Activated CD8-positive, alpha-beta memory T cell treated with anti-CD3 and anti-CD28 coated beads, Interleukin-2, amount 50 U/mL, for 1 hour (primary cell): ENCODE results near the gene SLC25A25.
"Not testable (repeated sequence)": the region's sequence is repeated elsewhere in the genome, so short reads cannot be mapped to it uniquely, and the experiment has no call there.

Source experiments
- DNase-seq: peaks from one replicate; pipeline ENCODE4 v3.0.0-alpha.2; 2020; ENCODE audit errors: extremely low read depth

Gene SLC25A25

DNA sequence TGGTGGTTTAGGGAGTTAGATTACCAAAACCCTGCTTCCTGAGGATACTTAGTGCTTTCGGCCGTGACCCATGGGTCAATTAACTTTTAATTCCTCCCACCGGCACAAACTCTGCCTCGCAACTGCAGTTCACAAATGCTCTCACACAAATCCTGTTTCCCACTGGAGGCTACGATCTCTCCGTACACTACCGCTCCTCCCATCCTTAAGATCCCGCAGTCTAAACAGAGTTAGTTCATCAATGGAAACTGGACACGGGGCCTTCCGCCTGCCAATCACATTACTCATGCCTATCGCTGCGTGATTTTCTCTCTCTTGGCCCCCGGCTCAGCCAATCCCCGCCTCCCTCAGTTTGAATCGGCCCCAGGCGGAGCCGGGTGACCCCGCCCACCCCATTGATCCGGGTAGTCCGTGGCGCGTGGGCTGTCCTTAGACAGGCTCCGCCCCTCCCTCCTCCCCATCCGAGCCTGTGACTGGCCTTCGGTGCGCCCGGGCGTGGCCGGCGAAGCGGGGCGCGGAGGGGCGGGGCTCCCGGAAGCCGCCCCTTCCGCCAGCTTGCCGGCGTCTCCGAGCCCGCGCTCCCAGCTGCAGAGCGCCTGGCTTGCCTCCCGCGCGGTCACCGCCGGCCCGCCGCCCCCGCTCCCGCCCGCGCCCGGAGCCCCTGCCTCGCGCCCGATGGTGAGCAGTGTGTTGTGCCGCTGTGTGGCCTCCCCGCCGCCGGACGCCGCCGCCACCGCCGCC is at the start of gene SLC25A25:
Gene SLC25A25 (plus strand): TSS at position 588 of the 741 bp plus-strand sequence. CDS start 88 bp downstream, at position 676.
- DNase-seq: peak; percentile 99

DNA sequence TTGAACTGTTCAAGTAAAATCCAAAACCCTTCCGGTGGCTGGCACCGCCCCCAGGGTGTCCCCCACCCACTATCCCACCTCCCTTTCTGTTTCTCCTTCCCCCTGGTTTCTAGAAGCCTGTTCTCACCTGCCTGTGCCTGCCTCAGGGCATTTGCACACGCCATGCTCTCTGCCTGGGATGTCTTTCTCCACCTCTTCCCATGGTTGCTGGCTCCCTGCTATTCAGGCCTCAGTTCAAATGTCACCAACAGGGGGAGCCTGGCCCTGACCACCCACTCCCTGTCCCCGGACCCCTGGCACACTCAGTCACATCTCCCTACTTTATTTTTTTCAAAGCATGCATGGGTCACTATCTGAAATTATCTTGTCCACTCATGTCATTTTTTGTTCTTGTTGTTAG is 47.3 kb upstream of the SLC25A25 start:
- DNase-seq: no peak

DNA sequence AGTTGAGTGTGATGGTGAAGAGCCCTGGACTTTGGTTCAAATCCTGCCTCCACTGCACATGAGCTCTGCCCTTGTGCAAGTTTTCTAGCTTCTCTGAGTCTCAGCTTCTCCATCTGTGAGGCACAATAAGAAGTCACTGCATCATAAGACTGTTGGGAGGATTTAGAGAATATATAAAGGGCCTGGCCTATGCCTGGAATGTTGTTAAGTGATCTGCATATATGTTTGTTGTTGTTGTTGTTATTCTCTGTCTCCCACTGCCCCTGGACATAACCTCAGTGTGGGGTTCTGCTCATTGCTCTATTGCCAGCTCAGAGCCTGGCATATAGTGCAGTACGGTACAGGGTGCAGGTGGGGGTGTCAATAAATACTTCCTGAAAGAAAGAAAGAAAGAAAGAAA is 46.9 kb upstream of the SLC25A25 start:
- DNase-seq: no peak

DNA sequence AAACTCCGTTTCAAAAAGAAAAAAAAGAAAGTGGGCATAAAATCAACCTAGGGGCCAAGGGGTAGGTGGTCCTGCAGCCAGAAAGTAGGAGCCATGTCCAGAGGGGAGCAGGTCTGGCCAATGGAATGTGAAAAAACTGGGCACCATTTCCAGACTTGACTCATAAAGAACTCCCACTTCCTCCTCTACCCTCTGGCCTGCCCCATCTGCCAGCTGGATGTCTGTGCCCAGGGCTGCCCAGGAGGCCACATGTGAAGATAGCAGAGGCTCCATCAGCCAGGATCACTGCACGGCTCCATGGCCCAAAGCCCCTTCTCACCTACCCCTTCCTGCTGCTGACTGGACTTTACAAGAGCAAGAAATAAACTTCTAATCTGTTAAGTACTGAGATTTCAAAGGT is 45.1 kb upstream of the SLC25A25 start:
- no peak for DNase-seq

DNA sequence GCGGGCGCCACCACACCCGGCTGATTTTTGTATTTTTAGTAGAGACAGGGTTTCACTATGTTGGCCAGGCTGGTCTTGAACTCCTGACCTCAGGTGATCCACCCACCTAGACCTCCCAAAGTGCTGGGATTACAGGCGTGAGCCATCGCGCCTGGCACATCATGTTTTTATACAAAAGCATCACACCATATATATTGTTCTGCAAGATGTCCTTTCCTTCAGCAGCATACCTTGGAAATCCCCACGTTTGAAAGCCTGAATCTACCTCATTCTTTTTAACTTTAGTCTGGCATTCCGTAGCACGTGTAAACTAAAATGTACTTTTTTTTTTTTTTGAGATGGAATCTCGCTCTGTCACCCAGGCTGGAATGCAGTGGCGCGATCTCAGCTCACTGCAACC is 44.4 kb upstream of the SLC25A25 start:
- not testable (repeated sequence) for DNase-seq

DNA sequence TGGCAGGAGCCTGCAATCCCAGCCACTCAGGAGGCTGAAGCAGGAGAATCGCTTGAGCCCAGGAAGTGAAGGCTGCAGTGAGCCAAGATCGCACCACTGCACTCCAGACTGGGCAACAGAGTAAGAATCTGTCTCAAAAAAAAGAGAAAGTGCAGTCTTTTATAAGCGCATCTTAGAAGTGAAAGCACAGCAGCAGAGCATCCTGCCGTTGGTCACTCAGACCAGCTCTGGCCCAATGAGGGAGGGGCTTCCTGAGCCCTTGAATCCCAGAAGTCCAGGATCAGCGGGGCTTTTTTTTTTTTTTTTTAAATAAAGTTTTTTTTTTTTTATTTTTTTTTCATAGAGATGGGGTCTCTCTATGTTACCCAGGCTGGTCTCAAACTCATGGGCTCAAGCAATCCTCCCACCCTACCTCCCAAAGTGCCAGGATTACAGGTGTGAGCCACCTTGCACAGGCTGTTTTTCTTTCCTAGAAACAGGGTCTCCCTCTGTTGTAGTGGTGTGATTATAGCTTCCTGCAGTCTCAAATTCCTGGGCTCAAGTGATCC is 43.2 kb upstream of the SLC25A25 start:
- DNase-seq: no peak

DNA sequence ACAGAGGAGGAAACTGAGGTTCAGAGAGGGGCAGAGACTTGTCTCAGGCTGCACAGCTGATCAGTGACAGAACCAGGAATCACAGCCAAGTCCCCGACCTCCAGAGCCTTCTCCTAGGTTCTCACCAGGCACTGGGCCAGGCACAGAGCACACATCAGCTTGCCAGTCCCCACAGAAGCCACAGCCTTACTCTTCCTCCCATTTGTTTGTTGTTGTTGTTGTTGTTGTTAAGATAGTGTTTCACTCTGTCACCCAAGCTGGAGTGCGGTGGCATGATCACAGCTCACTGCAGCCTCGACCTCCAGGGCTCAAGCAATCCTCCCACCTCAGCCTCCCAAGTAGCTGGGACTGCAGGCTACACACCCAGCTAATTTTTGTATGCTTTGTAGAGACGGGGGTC is 42.3 kb upstream of the SLC25A25 start:
- no peak for DNase-seq

DNA sequence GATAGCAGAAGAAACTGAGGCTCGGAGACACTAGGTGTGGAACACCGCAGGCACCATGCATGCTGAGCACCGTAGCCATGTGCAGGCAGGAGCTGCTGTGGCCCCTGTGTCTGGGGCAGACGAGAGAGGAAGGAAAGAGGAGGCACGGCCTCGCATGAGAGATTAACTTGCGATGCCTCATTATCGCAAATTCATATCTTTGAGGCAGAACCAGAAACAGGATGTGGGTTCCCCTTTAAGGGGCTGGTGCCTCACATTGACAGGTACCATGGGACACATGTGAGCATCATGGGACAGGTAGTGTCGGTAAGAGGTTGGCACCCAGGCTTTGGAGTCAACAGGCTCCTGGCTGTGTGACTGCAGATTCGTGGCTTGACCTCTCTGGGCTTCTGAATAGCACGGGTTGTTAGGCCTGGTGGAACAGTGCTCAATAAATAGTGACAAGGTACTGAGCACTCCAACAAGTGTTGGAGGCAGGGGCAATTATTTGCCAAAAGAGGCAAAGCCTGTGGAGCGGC is 41.7 kb upstream of the SLC25A25 start:
- DNase-seq: peak; percentile 65

DNA sequence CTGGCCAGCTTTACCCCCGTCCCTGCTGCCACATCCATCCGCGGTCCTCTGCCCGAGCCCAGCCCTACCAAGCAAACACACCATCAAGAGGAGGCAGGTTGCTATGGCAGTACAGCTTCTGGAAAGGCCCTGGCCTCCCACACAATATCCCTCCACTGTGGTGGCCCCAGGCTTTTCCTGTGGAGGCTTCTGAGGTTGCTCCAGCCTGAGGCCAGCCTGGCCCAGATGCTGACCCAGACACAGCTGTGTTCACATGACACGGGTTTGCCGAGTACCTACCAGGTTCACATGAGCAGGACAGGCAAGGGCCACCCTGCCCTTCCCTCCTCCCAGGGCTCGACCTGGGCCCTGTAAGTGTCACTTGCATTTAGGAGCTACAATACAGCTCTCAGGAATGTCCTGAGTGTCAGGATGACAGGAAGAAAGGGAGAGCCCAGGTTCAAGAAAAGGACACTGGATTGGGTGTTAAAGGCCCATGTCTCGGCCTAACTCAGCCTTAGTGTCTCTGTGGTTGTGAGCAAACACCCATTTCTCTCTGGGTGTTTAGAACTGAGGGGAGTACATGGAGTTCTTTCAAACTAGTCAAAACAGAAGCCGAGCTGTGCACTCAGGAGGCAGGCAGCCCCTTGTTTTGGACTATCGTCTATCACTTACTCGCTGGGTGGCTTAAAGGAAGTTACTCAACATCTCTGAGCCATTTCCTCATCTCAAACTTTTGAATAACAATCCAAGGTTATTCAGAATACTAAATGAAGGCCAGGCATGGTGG is 41.1 kb upstream of the SLC25A25 start:
- DNase-seq: no peak

DNA sequence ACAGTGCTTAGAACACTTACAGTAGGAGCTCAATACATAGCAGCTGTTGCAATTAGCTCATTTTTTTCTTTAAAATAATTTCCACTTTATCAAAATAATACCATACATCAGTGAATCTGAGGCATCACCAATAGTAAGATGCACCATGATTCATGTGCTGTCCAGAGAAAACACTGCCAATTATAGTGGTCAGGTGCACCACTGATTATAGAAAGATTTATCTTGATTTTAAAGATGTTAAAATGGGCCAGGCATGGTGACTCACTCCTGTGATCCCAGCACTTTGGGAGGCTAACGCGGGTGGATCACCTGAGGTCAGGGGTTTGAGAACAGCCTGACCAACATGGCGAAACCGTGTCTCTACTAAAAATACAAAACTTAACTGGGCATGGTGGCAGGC is 40.3 kb upstream of the SLC25A25 start:
- no peak for DNase-seq

DNA sequence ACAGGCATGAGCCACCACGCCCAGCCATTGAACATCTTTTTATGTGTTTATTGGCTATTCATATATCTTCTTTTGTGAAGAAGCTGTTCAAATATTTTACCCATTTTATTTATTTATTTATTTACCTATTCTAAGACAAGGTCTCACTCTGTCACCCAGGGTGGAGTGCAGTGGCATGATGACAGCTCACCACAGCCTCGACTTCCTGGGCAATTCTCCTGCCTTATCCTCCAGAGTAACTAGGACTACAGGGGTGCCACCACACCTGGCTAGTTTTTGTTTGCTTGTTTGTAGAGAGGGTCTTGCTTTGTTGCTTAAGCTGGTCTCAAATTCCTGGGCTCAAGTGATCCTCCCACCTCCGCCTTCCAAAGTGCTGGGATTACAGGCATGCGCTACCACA is 34.4 kb upstream of the SLC25A25 start:
- DNase-seq: no peak

DNA sequence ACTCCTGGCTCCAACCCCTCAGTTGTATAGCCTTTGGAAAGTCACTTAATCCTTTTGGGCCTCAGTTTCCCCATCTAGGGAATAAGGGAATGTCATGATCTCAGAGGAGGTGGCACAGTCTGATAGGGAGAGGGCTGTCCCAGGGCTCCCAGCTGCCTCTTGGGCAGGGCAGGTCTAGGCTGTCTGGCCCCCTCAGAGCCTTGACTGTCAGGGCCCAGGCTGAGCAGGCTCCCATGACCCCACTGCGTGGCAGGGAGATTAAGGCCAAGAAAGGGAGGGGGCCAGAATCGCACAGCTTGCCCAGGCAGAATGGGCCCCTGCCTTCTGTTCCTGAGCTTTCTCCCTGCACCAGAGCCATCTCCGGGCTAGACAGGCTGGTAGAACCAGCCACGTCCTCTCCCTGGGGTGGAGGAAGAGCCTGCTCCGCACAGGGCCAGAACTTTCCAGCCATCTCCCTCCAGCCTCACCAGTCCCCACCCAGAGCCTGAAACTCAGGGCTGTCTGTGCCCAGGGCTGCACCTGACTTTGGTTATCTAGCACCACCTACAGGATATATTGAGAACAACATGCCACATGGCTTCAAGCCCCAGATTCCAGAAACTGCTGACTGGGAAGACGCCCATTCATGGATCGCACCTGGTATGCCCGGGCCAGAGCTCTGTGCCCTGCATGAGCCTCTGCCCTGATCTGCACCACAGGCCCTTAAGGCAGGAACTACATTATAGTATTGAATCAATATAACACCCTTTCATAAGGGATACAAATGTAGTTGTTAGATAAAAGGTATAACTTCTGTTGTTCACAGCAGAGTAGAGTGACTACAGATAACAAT is 33.0 kb upstream of the SLC25A25 start:
- DNase-seq: no peak

DNA sequence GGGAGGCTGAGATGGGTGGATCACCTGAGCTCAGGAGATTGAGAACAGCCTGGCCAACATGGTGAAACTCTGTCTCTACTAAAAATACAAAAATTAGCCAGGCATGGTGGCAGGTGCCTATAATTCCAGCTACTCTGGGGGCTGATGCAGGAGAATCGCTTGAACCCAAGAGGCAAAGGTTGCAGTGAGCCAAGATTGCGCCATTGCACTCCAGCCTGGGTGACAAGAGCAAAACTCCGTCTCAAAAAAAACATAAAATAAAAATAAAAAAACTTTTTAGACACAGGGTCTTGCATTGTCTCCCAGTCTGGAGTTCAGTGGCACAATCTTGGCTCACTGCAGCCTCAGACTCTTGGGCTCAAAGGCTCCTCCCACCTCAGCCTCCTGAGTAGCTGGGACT is 31.5 kb upstream of the SLC25A25 start:
- DNase-seq: not testable (repeated sequence)

DNA sequence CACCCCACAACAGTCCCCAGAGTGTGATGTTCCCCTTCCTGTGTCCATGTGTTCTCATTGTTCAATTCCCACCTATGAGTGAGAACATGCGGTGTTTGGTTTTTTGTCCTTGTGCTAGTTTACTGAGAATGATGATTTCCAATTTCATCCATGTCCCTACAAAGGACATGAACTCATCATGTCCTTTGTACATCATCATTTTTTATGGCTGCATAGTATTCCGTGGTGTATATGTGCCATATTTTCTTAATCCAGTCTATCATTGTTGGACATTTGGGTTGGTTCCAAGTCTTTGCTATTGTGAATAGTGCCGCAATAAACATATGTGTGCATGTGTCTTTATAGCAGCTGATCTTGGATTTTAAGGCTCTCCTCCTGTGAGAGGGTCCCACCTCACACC is 27.2 kb upstream of the SLC25A25 start:
- not testable (repeated sequence) for DNase-seq

DNA sequence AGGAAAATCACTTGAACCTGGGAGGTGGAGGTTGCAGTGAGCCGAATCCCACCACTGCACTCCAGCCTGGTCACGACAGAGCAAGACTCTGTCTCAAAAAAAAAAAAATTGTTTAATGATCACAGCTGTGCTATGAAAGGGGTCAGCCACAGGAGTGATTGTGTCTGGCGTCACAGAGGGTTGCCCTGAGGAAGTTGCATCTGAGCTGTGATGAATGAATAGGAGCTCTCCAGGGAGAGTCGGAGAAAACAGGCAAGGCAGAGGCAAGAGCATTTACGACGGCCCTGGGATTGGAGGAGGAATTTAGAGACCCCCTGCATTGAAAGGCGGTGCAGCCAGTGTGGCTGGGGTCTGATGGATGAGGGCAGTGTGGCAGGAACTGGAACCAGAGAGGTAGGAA is 26.0 kb upstream of the SLC25A25 start:
- DNase-seq: no peak

DNA sequence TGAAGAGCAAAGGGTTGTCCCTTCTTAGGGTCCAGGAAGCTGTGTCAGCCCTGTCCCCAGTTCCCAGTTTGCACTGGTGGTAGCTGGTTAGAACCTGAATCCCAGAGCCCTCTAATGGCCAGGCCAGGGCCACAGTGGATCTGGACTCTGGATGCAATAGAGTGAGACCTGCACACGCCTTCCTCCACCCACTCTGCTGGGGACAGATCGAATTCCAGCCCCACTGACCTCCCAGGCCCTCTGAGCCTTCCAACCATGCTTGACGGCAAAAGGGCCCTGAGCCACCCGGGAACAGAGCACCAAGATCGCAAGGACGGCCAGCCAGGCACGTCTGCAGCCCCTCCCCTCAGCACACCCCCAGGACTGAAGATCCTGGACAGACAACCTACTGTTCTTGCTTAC is 24.6 kb upstream of the SLC25A25 start:
- DNase-seq: no peak

DNA sequence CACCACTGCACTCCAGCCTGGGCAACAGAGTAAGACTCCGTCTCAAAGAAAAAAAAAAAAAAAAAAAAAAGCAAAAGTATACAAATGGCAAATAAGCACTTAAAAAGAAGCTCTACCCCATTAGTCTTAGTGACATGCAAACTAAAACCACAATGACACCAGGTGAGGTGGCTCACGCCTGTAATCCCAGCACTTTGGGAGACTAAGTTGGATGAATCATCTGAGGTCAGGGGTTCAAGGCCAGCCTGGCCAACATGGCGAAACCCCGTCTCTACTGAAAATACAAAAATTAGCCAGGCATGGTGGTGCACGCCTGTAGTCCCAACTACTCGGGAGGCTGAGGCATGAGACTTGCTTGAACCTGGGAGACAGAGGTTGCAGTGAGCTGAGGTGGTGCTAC is 22.6 kb upstream of the SLC25A25 start:
- DNase-seq: not testable (repeated sequence)

DNA sequence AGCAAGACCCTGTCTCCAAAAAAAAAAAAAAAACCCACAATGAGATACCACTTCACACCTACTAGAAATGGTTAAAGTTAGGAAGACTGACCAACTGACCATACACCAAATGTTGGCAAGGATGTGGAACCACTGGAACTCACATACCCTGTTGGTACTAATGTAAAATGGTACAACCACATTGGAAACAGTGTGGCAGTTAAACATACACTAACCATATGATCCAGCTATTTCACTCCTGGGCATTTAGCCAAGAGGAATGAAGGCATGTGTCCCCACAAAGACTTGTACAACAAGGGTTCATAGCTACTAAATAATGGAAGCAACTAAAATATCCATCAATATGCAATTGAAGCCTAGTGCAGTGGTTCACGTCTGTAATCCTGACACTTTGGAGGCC is 22.2 kb upstream of the SLC25A25 start:
- no peak for DNase-seq

DNA sequence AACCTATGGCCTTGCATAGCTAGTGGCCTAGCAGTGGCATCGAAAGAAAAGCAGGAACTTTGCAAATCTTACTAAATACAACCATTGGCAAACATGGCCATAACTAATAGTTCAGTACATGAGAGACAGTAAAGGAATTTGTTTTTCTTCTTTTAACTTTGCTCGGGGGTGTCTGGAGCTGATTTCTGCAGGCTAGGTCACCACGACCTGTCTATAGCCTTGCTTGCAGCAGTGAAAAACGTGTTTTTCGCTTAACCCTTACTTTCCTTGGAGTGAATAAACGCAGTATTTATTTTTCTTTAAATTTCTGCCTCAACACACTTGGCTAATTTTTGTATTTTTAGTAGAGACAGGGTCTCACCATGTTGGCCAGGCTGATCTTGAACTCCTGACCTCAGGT is 20.8 kb upstream of the SLC25A25 start:
- no peak for DNase-seq

DNA sequence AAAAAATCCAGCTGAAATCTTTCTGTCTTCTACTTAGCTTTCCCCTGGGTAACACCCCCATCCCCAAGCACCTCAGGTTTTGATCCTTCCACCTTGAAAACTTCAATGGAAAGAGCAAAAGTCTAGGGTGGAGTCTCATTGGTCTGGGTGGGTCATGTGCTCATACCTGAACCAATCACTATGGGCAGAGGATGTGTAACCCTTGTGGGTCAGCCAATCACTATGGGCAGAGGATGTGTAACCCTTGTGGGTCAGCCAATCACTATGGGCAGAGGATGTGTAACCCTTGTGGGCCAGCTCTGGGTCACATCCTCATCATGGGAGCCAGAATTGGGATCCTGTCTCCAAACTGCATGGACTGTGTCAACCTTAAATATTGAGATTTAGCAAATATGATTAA is 19.4 kb upstream of the SLC25A25 start:
- DNase-seq: no peak

DNA sequence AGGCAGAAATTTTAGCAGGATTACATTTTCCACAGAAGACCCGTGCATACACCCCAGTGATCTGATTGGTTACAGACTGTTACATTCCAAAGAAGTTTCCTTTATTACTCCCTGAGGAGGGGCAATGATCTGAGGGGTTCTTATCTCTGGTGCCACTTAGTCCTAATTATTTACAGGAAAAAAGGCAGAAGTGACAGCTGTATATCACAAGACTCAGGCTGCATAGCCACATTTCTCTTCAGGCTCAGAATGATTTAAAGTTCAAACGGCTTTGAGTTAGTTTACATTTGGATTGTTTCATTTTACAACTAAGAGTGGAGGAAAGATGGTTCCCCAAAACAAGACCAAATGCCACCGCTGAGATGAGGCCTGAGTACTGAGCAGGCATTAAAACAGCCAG is 18.2 kb upstream of the SLC25A25 start:
- DNase-seq: no peak
